NCI-H2227 (cell line): ENCODE measurements around the gene PDCD1.
"Not testable (repeated sequence)": the region's sequence is repeated elsewhere in the genome, so short reads cannot be mapped to it uniquely, and the experiment has no call there.

Experiments used
- DNase-seq: peaks from one replicate; lab custom pipeline; 2025; ENCODE audit not compliant: unreplicated experiment; lab: John Stamatoyannopoulos, UW

Gene PDCD1

GRCh38 chr2:241801611-241802420 is 56.9 kb downstream of the PDCD1 start:
- DNase-seq, result no peak

GRCh38 chr2:241800198-241800903 is 58.3 kb downstream of the PDCD1 start:
- not testable (repeated sequence) for DNase-seq
